PC-9 (cell line): ENCODE data around the gene RBM4B.

Source experiments
- EZH2 ChIP-seq: fragments of 200-600 bp; sonication (generic); IDR thresholded peaks from 2 replicates; pipeline ENCODE4 v1.8.0; 2017; ENCODE audit warnings: antibody characterized with exemption, low read depth
- TF ChIP-seq, protein P1 (sequence below): fragments of 200-600 bp; sonication (generic); conservative IDR thresholded peaks from 2 replicates; pipeline ENCODE4 v1.6.1; 2017; ENCODE audit warnings: mixed run types, antibody characterized with exemption, mild to moderate bottlenecking, moderate library complexity

DNA sequence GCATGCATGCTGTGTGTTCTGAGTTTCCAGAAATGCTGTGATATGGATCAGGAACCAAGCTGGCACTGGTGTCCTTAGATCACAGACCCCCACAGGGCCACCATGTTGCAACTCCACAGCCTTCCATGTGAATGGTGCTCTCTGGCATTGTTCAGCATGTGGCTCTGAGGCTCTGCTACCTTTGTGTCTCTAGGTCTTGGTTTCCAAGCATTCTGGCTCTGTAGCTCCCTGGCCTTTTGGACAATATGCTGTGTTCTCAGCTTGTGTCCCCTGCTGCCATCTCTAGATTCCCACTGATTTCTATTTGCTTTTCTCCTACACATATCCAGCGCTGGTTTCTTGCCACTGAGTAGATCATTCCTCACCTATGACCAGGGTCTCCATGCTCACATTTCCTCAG lies 47.4 kb upstream of the RBM4B start:
- TF ChIP-seq, protein P1, sequence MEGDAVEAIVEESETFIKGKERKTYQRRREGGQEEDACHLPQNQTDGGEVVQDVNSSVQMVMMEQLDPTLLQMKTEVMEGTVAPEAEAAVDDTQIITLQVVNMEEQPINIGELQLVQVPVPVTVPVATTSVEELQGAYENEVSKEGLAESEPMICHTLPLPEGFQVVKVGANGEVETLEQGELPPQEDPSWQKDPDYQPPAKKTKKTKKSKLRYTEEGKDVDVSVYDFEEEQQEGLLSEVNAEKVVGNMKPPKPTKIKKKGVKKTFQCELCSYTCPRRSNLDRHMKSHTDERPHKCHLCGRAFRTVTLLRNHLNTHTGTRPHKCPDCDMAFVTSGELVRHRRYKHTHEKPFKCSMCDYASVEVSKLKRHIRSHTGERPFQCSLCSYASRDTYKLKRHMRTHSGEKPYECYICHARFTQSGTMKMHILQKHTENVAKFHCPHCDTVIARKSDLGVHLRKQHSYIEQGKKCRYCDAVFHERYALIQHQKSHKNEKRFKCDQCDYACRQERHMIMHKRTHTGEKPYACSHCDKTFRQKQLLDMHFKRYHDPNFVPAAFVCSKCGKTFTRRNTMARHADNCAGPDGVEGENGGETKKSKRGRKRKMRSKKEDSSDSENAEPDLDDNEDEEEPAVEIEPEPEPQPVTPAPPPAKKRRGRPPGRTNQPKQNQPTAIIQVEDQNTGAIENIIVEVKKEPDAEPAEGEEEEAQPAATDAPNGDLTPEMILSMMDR: no peak
- TF ChIP-seq EZH2: no peak
